ENCODE measurements around the gene GJB5.

DNA sequence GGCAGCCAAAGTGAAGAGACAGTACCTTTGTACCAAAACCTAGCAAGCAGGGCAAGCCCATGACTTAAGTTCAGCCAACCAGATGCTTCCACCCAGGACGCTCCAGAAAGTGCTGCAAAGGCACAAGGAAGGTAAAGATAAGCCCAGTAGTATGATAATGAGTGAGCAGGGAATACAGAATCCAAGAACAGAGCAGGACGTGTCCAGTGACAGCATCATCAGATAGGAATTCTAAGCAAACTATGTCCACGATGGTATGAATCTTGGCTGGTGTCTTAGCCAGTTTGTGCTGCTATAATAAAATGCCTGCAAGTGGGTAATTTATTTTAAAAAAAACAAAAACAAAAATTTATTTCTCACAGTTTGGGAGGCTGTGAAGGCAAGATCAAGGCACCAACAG, 51.5 kb downstream of the GJB5 start:
- TF ChIP-seq RFX5 (IDR thresholded peaks at IDR 0.05; ENCODE audit: borderline replicate concordance, low read depth, low read length) = no peak
- TF ChIP-seq JUND (IDR thresholded peaks at IDR 0.05; ENCODE audit: low read length) = no peak
- no peak for TF ChIP-seq EZH2 (IDR thresholded peaks at IDR 0.05; ENCODE audit: low read depth, low read length, severe bottlenecking)
- TF ChIP-seq CTCF (IDR thresholded peaks at IDR 0.05; ENCODE audit: control extremely low read depth in 1 of 3, insufficient read depth in 1 of 3, low read depth in 1 of 3, low read length in 3 of 3) = no peak

Data from H1 (cell line).